GM18505 (cell line): Measurements from ENCODE around the gene GSTT4.
"Not testable (repeated sequence)": the region's sequence is repeated elsewhere in the genome, so short reads cannot be mapped to it uniquely, and the experiment has no call there.

Experiments
- ATAC-seq: cut with Tn5 transposase; IDR thresholded peaks from one replicate; pipeline ENCODE4 v1.9.1; 2021; ENCODE audit not compliant: unreplicated experiment

GSTT4 gene

DNA sequence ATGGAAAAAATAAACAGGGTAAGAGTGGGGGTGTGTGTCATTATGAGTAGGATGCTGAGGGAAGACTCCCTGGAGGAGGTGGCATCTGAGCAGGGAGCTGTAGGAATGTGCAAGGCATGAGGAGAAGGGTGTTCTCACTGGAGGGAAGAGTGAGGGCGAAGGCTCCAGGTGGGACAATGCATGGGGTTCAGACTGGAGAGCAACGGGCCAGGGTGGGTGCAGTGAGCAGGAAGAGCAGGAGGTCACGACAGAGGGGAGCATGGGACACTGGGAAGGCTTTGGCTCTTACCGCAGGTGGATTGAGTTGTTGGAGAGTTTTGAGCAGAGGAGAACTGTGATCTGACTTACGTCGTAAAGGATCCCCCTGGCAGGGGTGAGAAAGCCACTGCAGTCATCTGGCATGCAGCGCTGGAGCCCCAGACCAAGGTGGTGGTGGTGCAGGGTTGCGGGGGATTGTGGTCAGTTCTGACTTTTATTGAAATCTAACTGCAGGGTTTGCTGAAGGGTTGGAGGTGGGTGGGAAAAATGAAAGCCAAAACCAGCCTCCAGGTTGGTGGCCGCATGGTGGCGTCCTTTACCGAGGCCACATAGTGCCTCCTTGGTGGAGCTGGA, 52.4 kb downstream of the GSTT4 start:
- not testable (repeated sequence) for ATAC-seq

DNA sequence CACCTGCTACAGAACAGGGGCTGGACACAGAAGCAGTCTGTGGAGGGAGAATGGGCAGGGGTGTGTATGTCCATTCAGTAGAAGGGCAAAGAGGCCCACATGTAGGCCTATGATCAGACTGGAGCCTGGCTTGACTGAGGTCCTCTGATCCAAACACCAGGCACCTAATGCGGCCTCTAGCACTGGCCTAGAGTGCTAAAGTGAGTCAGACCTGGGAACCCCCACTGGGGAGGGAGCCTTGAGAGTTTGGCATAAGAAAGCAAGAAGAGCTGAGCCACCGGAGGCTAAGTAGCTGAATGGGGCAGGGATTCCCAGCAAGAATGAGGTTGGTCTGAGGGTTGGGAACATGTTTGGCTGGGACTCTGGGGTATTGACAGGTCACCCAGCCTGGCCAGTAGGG, 53.9 kb downstream of the GSTT4 start:
- not testable (repeated sequence) for ATAC-seq

DNA sequence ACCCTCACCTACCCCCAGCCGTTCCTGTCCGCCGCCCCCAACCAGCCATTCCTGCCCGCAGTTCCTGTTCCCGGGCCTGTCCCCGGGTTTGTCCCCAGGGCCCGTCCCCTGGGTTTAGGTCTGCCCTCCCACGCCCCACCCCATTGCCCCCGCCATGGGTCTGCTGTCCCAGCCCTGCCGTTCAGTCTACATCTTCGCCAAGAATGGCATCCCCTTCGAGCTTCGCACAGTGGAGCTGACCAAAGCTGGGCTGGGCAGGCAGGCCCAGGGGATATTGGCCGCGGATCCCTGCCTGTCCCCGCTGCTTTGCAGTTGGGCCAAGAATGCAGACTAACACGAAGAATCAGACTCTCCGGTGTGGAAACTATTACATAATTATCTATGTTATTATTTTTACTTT, 55.5 kb downstream of the GSTT4 start:
- not testable (repeated sequence) for ATAC-seq
